ENCODE results near the gene KCNQ1. TPM values are rescaled to one million over a fixed set of nuclear protein-coding genes. Genes with fewer than 3 reads are reported as not detected.

Gene KCNQ1
- total and polyA plus RNA-seq, 2 of the 13 experiments (the other 11 are each of a cell fraction or from before 2014, with no cell fraction given): 0.02 to 0.08 TPM

DNA sequence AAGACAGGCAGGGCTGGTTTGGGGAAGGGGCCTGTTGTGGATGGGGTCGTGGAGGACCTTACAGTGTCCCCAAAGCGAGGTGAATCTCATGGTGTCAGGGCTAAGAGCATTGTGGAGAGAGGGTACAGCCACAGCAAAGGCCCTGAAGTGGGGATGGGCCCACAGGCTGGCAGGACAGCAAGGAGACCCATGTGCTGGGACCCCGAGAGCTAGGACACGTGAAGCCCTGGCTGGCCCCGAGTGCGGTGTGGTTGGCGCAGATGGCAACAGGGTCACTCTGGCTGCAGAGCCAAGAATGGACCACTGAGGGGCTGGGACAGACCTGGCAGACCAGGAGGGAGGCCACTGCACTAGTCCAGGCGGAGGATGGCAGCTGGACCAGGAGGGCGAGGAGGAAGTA is 285.0 kb downstream of the KCNQ1 start:
- Histone ChIP-seq H3K4me2 (ENCODE audit: low read depth, low read length) (peak overlapping the region; percentile 96), H2AFZ (ENCODE audit: low read length) (no peak overlapping the region), H3K4me3 (replicated peaks in 1 of 3; ENCODE audit: insufficient read depth in 1 of 3, low read depth in 2 of 3, low read length in 3 of 3) (peak overlapping the region in 2 of 3 experiments; percentile 28 to 82; a peak in 4 of 6 replicates), H3K27ac (ENCODE audit: extremely low read length, insufficient read depth, low read length) (peak overlapping the region; percentile 99), H3K36me3 (replicated peaks in 1 of 2; ENCODE audit: control insufficient read depth in 1 of 2, insufficient read depth in 2 of 2, low read length in 2 of 2) (no peaks in the 10 kb centered on the region), H3K9ac (ENCODE audit: insufficient read depth, low read depth, low read length) (peak overlapping the region; percentile 96), H3K9me3 (ENCODE audit: low read length) (no peaks in the 10 kb centered on the region), H3K4me1 (ENCODE audit: insufficient read depth, low read length) (peaks cover 85% of the 10 kb centered on the region), H3K79me2 (ENCODE audit: insufficient read depth, low read length) (peaks cover 54% of the 10 kb centered on the region), H3K27me3 (ENCODE audit: control insufficient read depth in 1 of 2, insufficient read depth in 2 of 2, low read length in 2 of 2) (no peaks in the 10 kb centered on the region), H4K20me1 (ENCODE audit: insufficient read depth, low read length) (no peaks in the 10 kb centered on the region)
- ChIA-PET CTCF (ENCODE audit: low intra/inter-chr PET ratio, low total read pairs) (no interaction called here), POLR2A (interaction anchor here (0.6 to 10.7 kb wide), 23 partner anchors 10 to 519 kb away, joined by 3 to 201 read pairs (median 7); partner anchors contain the start of gene KCNQ1OT1)
- ATAC-seq (no peak), DNase-seq (ENCODE audit: low spot score) (no peak), FAIRE-seq (no peak)
- BruUV-seq (replicated peaks): no TSS peak
- in situ Hi-C loops (cut with HindIII; ENCODE audit: extremely low pct_ligation_motif_present, low pct_unique_long_range_greater_than_20kb): loop anchor here (5.0 to 25.0 kb wide), 2 partner anchors 33 to 518 kb away; partner anchors contain the start of gene KCNQ1OT1
- 77% methylated on average over 8 of the region's 9 CpGs for WGBS (ENCODE audit: low lambda C conversion rate)
- intact Hi-C loops (cut with micrococcal nuclease; ENCODE audit: unreplicated experiment): loop anchor here (1.0 to 5.0 kb wide), 3 partner anchors 30 to 77 kb away; no protein-coding TSS in a partner anchor
- TF ChIP-seq FOSL2 (CRISPR knock-in tag; IDR thresholded peaks at IDR 0.05): no peak; the same call in 1 of the 2 replicates
- TF ChIP-seq DBP (CRISPR knock-in tag; IDR thresholded peaks at IDR 0.05; ENCODE audit: not compliant biosample characterization): no peak
- no peak for TF ChIP-seq THYN1 (CRISPR knock-in tag; IDR thresholded peaks at IDR 0.05; ENCODE audit: borderline replicate concordance, low read depth)
- TF ChIP-seq ZNF503 (CRISPR knock-in tag; IDR thresholded peaks at IDR 0.05): no peak
- no peak for TF ChIP-seq MTA1 (CRISPR knock-in tag; IDR thresholded peaks at IDR 0.05; ENCODE audit: borderline replicate concordance)
- no peak for TF ChIP-seq ZNF737 (CRISPR knock-in tag; IDR thresholded peaks at IDR 0.05; ENCODE audit: borderline replicate concordance)
- TF ChIP-seq NFIC (IDR thresholded peaks at IDR 0.05; ENCODE audit: low read length): no peak
- 0 out of 2 replicates have a peak, but pooled peaks have one; percentile 15 for TF ChIP-seq CSRNP2 (CRISPR knock-in tag; conservative IDR thresholded peaks at IDR 0.05; ENCODE audit: low read depth)
- no peak for TF ChIP-seq SIN3A (IDR thresholded peaks at IDR 0.05; ENCODE audit: borderline replicate concordance, low read depth, low read length)
- no peak for TF ChIP-seq STAT5B (CRISPR knock-in tag; IDR thresholded peaks at IDR 0.05)
- TF ChIP-seq AKAP8 (CRISPR knock-in tag; IDR thresholded peaks at IDR 0.05): peak; percentile 83; the same call in 1 of the 2 replicates
- no peak for TF ChIP-seq EEA1 (CRISPR knock-in tag; IDR thresholded peaks at IDR 0.05; ENCODE audit: borderline replicate concordance)
- no peak for TF ChIP-seq CBX2 (IDR thresholded peaks at IDR 0.05; ENCODE audit: low read depth, low read length)
- TF ChIP-seq CBX2 (CRISPR knock-in tag; IDR thresholded peaks at IDR 0.05; ENCODE audit: low read depth): no peak
- TF ChIP-seq ZNF253 (CRISPR knock-in tag; IDR thresholded peaks at IDR 0.05; ENCODE audit: borderline replicate concordance): no peak; the same call in 1 of the 2 replicates
- TF ChIP-seq MEIS2 (CRISPR knock-in tag; IDR thresholded peaks at IDR 0.05): no peak
- no peak for TF ChIP-seq KMT2B (CRISPR knock-in tag; IDR thresholded peaks at IDR 0.05)
- TF ChIP-seq ZNF782 (CRISPR knock-in tag; IDR thresholded peaks at IDR 0.05; ENCODE audit: borderline replicate concordance): no peak
- no peak for TF ChIP-seq CENPT (CRISPR knock-in tag; IDR thresholded peaks at IDR 0.05; ENCODE audit: low read depth)
- peak; percentile 25; the same call in 1 of the 2 replicates for TF ChIP-seq ZBTB38 (CRISPR knock-in tag; IDR thresholded peaks at IDR 0.05)
- TF ChIP-seq MLLT10 (CRISPR knock-in tag; IDR thresholded peaks at IDR 0.05): no peak
- TF ChIP-seq ZNF792 (CRISPR knock-in tag; IDR thresholded peaks at IDR 0.05): no peak
- TF ChIP-seq FOSL1 (CRISPR knock-in tag; IDR thresholded peaks at IDR 0.05; ENCODE audit: borderline replicate concordance): no peak

Data from HepG2 (cell line).